Measurements from ENCODE around the gene GRWD1.

Gene GRWD1

GRCh38 chr19:48506138-48506733 lies 60.5 kb downstream of the GRWD1 start:
- Histone ChIP-seq H3K9ac (ENCODE audit: low read length) (no peak overlapping the region), H3K27ac (ENCODE audit: low read depth, low read length) (no peak overlapping the region), H3K4me3 (ENCODE audit: low read depth in 1 of 2, low read length in 2 of 2) (no peak overlapping the region), H3K9me3 (ENCODE audit: low read length) (no peaks in the 10 kb centered on the region), H3K4me1 (ENCODE audit: insufficient read depth, low read length) (peaks cover 7% of the 10 kb centered on the region), H3K27me3 (ENCODE audit: control insufficient read depth in 1 of 2, insufficient read depth in 2 of 2, low read length in 2 of 2) (peaks cover 4 to 28% of the 10 kb centered on the region in 2 donors), H3K36me3 (ENCODE audit: insufficient read depth, low read length) (no peaks in the 10 kb centered on the region)

Measured in muscle layer of colon (tissue), 2 donors.